OCI-LY7 (cell line): ENCODE data around the gene SNN. TPM values are rescaled to one million over a fixed set of nuclear protein-coding genes. Genes with fewer than 3 reads are reported as not detected.
A peak's percentile ranks its signal among the peaks of the same experiment; 100 is the strongest.

Experiments
- BruUV-seq: library from RNA; stranded (reverse); fragments of 400-500 nt; replicated peaks from 2 replicates; lab custom pipeline; 2021; lab: Mats Ljungman, UMichigan
- CTCF ChIA-PET: fragments of 300-600 bp; sonication (Branson Sonifier 250); formaldehyde crosslinking; loops from one replicate; lab custom pipeline; 2022; ENCODE audit warnings: antibody characterized with exemption; ENCODE audit not compliant: unreplicated experiment; lab: Charles Lee
- POLR2A ChIA-PET: fragments of 300-600 bp; sonication (Branson Sonifier 250); formaldehyde crosslinking; loops from one replicate; lab custom pipeline; 2022; ENCODE audit warnings: antibody characterized with exemption; lab: Charles Lee
- DNase-seq: peaks from one replicate; pipeline ENCODE4 v3.0.0-alpha.2; 2015; ENCODE audit warnings: low spot score
- H2AFZ ChIP-seq: fragments of 200-600 bp; sonication (generic), shearing (Covaris generic); 2 replicates; pipeline ENCODE4 v1.6.1; 2014; ENCODE audit warnings: mild to moderate bottlenecking, antibody characterized with exemption, low read length, moderate library complexity
- H3K27ac ChIP-seq: fragments of 200-600 bp; sonication (generic); 2 replicates; pipeline ENCODE4 v1.5.1; 2014; ENCODE audit warnings: mixed run types, low read depth, mild to moderate bottlenecking, moderate library complexity, low read length, inconsistent platforms; ENCODE audit not compliant: poor library complexity, severe bottlenecking
- H3K36me3 ChIP-seq: fragments of 200-600 bp; sonication (generic); 2 replicates; pipeline ENCODE4 v1.6.1; 2014; ENCODE audit warnings: mild to moderate bottlenecking, antibody characterized with exemption, low read length, moderate library complexity, mixed read lengths; ENCODE audit not compliant: insufficient read depth
- H3K4me1 ChIP-seq: fragments of 200-600 bp; sonication (generic); 2 replicates; pipeline ENCODE4 v1.5.1; 2014; ENCODE audit warnings: mild to moderate bottlenecking, low read length; ENCODE audit not compliant: insufficient read depth, poor library complexity, severe bottlenecking
- H3K4me2 ChIP-seq: fragments of 200-600 bp; sonication (generic); 2 replicates; pipeline ENCODE4 v1.6.1; 2014; ENCODE audit warnings: mild to moderate bottlenecking, low read length
- H3K4me3 ChIP-seq: fragments of 200-600 bp; sonication (generic); 2 replicates; pipeline ENCODE4 v1.5.1; 2014; ENCODE audit warnings: mild to moderate bottlenecking, low read depth, low read length; ENCODE audit not compliant: poor library complexity, severe bottlenecking
- H3K79me2 ChIP-seq: fragments of 200-600 bp; sonication (generic); 2 replicates; pipeline ENCODE4 v1.6.1; 2016; ENCODE audit warnings: low read depth, mild to moderate bottlenecking, low read length, moderate library complexity, mixed read lengths; ENCODE audit not compliant: insufficient read depth
- H3K9me2 ChIP-seq: fragments of 200-600 bp; sonication (generic); 2 replicates; pipeline ENCODE4 v1.6.1; 2016; ENCODE audit warnings: mild to moderate bottlenecking, low read length, mixed read lengths; ENCODE audit not compliant: insufficient read depth
- H3K9me3 ChIP-seq: fragments of 200-600 bp; sonication (generic); 2 replicates; pipeline ENCODE4 v1.6.1; 2014; ENCODE audit warnings: mild to moderate bottlenecking, mixed run types, low read length, mixed read lengths
- H4K20me1 ChIP-seq: fragments of 200-600 bp; sonication (generic); 2 replicates; pipeline ENCODE4 v1.6.1; 2014; ENCODE audit warnings: mild to moderate bottlenecking, antibody characterized with exemption, low read length, moderate library complexity, mixed read lengths; ENCODE audit not compliant: insufficient read depth
- CTCF ChIP-seq: fragments of 200-600 bp; sonication (generic); conservative IDR thresholded peaks from 2 replicates; pipeline ENCODE4 v1.5.1; 2014; ENCODE audit warnings: mild to moderate bottlenecking, antibody characterized with exemption, low read length, moderate library complexity, mixed read lengths
- EZH2phosphoT487 ChIP-seq: fragments of 200-600 bp; sonication (generic); IDR thresholded peaks from 2 replicates; pipeline ENCODE4 v1.6.1; 2018; ENCODE audit warnings: low read depth, borderline replicate concordance, mild to moderate bottlenecking, mixed run types, antibody characterized with exemption, low read length, moderate library complexity, mixed read lengths
- intact Hi-C: fragments of 100-400 bp; cut with micrococcal nuclease; formaldehyde crosslinking; loops from one replicate; pipeline ENCODE4 v1.10.0; 2022; ENCODE audit not compliant: unreplicated experiment
- total RNA-seq, 2 experiments: library from RNA; depleted of rRNA in 1 of 2; stranded (reverse); fragments of >200 nt in 1 of 2; shearing (Covaris generic) in 1 of 2; gene quantifications; 2 replicates each; pipeline ENCODE4 v1.2.3, GENCODE V29; 2014 to 2022

Gene SNN
- total RNA-seq, 2 experiments from 2014 or later, result 27.8 to 31.8 TPM

DNA sequence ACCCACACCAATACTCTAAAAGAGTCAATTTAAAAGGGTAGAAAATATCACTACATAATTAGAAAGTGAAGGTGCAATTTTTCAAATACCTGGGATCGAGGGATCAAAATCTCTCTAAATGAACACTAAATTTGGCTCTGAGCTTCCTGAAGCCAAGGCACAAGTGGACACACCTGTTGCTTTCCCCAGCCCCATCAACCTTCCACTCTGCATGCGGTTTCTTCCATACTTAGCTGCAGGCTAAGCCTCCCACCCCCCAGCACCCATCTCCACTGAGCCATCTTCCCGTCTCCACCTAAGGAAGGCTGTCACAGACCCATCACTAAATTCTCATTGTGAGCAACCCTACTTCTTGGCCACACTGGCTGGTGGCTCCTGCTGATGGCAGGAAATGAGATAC lies 43.9 kb downstream of the SNN start:
- no peak for TF ChIP-seq EZH2phosphoT487
- no peak for TF ChIP-seq CTCF

GRCh38 chr16:11715246-11715947 lies 47.1 kb downstream of the SNN start:
- TSS peak; percentile 7 for BruUV-seq
- POLR2A ChIA-PET, result interaction anchor here (0.6 to 0.9 kb wide), 4 partner anchors 19 to 97 kb away, joined by 3 to 4 read pairs (median 4); no protein-coding TSS in a partner anchor
- CTCF ChIA-PET, result interaction anchor here (0.6 to 1.3 kb wide), 5 partner anchors 46 to 696 kb away, joined by 3 to 5 read pairs (median 3); no protein-coding TSS in a partner anchor

More for the DNA sequence above, 43.9 kb downstream of the SNN start:
- Histone ChIP-seq H2AFZ (no peak overlapping the region), H3K27ac (peak overlapping the region; percentile 5), H3K9me3 (no peaks in the 10 kb centered on the region), H3K4me1 (peaks cover 55% of the 10 kb centered on the region), H3K36me3 (peaks cover 72% of the 10 kb centered on the region), H3K4me2 (no peak overlapping the region), H3K9me2 (no peaks in the 10 kb centered on the region), H3K4me3 (no peak overlapping the region), H4K20me1 (no peaks in the 10 kb centered on the region), H3K79me2 (peaks cover 9% of the 10 kb centered on the region; the same call in 1 of the 2 replicates)
- ChIA-PET POLR2A (interaction anchor here (0.6 to 2.8 kb wide), 6 partner anchors 22 to 360 kb away, joined by 3 to 14 read pairs (median 4); no protein-coding TSS in a partner anchor), CTCF (interaction anchor here (0.6 to 1.3 kb wide), 3 partner anchors 21 to 85 kb away, joined by 3 read pairs; partner anchors contain the start of gene ZC3H7A)
- BruUV-seq, result no TSS peak
- DNase-seq, result no peak
- intact Hi-C loops, result no loop called here

More at GRCh38 chr16:11715246-11715947, 47.1 kb downstream of the SNN start:
- Histone ChIP-seq H3K4me3 (no peak overlapping the region), H3K4me1 (peaks cover 77% of the 10 kb centered on the region), H3K9me2 (no peaks in the 10 kb centered on the region), H3K4me2 (peak overlapping the region; percentile 48), H3K27ac (peak overlapping the region; percentile 54), H3K79me2 (peaks cover 14% of the 10 kb centered on the region; the same call in 1 of the 2 replicates), H4K20me1 (no peaks in the 10 kb centered on the region), H2AFZ (no peak overlapping the region), H3K36me3 (peaks cover 66% of the 10 kb centered on the region), H3K9me3 (no peaks in the 10 kb centered on the region)
- TF ChIP-seq EZH2phosphoT487 (no peak), CTCF (peak; percentile 25; the same call in 1 of the 2 replicates)
- intact Hi-C loops, result loop anchor here (1.0 to 2.0 kb wide), 5 partner anchors 27 to 309 kb away; no protein-coding TSS in a partner anchor
- peak; percentile 39 for DNase-seq
